HG03060 (cell line): ENCODE data around the gene PDS5B.
"Not testable (repeated sequence)": the region's sequence is repeated elsewhere in the genome, so short reads cannot be mapped to it uniquely, and the experiment has no call there.

Experiments used
- ATAC-seq: cut with Tn5 transposase; IDR thresholded peaks from one replicate; pipeline ENCODE4 v1.9.1; 2021; ENCODE audit warnings: low read depth, moderate number of reproducible peaks; ENCODE audit not compliant: unreplicated experiment

The PDS5B gene, protein sequence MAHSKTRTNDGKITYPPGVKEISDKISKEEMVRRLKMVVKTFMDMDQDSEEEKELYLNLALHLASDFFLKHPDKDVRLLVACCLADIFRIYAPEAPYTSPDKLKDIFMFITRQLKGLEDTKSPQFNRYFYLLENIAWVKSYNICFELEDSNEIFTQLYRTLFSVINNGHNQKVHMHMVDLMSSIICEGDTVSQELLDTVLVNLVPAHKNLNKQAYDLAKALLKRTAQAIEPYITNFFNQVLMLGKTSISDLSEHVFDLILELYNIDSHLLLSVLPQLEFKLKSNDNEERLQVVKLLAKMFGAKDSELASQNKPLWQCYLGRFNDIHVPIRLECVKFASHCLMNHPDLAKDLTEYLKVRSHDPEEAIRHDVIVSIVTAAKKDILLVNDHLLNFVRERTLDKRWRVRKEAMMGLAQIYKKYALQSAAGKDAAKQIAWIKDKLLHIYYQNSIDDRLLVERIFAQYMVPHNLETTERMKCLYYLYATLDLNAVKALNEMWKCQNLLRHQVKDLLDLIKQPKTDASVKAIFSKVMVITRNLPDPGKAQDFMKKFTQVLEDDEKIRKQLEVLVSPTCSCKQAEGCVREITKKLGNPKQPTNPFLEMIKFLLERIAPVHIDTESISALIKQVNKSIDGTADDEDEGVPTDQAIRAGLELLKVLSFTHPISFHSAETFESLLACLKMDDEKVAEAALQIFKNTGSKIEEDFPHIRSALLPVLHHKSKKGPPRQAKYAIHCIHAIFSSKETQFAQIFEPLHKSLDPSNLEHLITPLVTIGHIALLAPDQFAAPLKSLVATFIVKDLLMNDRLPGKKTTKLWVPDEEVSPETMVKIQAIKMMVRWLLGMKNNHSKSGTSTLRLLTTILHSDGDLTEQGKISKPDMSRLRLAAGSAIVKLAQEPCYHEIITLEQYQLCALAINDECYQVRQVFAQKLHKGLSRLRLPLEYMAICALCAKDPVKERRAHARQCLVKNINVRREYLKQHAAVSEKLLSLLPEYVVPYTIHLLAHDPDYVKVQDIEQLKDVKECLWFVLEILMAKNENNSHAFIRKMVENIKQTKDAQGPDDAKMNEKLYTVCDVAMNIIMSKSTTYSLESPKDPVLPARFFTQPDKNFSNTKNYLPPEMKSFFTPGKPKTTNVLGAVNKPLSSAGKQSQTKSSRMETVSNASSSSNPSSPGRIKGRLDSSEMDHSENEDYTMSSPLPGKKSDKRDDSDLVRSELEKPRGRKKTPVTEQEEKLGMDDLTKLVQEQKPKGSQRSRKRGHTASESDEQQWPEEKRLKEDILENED (N-terminal part only)

DNA sequence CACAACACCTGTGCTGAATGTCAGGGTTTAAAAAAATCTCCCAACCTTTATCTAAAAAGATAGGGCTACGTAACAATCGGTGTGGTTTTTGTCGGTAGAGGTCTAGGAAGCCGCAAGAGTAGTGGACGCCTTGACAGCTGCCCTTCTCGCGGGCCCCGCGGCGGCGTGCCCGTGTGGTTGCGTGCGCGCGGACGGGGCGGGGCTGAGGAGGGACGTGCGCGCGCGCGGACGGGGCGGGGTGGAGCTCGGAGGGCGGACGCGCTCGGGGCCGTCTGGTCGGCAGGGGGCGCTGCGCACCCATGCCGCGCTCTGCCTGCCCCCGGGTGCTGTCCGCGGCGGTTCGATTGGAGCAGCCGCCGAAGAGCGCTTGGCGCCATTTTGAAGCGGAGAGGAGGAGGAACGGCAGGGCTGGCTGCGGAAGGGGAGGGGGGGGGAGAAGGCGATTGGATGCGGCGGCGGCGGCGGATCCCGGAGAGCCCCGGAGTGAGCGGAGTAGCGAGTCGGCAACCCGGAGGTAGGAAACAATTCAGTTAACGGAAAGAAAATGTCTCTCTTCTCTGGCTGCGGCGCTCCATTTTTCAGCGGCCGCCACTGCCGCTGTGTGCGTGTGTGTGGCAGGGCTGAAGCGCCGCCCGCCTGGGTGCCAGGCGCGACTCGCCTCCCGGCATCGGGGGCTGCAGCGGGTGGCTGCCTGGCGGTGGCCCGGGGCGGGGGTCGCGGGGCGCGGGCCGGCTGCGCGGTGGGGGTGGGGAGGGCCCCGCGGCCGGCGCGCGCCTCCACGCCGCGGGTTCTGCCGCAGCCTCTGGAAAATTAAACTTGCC is at the start of gene PDS5B:
PDS5B (plus strand) TSS at position 373 of the 821 bp plus-strand sequence. CDS start 62,321 bp downstream, outside the sequence.
- peak; percentile 53 for ATAC-seq

DNA sequence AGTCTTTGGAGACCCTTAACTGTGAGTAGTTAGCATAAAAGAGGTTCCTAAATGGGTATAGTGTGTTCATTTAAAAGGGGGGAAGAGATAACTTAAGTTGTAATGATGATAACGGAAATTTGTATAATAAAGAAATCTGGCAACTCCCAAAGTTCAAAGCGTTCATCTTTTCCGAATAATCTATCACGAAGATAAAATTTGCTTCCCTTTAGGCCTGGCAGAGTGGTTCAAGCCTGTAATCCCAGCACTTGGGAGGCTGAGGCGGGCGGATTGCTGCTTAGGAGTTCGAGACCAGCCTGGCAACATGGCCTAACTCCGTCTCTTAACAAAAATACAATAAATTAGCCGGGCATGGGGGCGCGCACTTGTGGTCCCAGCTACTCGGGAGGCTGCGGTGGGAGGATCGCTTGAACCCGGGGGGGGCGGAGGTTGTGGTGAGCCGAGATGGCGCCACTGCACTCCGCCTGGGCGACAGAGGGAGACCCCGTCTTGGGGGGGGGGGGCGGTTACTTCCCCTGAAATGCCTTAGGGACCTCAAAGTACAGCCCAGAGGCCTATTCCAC is 48.6 kb upstream of the PDS5B start:
- no peak for ATAC-seq

DNA sequence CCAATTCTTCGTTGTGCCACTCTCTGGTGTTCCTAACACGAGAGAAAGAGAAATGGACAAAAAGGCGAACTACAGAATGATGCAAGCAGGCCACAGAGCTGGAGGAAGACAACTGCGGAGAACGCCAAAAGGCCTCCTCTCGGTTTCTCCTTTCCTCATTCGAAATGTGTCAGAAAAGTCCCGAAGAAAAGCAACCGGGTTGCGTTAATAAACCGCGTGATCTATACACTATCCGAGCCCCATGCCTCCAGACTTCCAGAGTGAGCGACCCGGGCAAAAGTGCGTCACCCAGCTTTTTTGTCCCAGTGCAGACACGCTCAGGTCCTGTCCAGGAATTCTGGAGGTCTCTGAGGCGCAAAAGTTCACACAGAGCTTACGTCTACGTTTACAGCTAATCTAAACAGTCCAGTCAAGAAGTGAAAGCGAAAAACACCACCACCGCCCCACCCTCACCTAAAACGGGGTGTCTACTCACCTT is 48.1 kb upstream of the PDS5B start:
- ATAC-seq, result peak; percentile 54

DNA sequence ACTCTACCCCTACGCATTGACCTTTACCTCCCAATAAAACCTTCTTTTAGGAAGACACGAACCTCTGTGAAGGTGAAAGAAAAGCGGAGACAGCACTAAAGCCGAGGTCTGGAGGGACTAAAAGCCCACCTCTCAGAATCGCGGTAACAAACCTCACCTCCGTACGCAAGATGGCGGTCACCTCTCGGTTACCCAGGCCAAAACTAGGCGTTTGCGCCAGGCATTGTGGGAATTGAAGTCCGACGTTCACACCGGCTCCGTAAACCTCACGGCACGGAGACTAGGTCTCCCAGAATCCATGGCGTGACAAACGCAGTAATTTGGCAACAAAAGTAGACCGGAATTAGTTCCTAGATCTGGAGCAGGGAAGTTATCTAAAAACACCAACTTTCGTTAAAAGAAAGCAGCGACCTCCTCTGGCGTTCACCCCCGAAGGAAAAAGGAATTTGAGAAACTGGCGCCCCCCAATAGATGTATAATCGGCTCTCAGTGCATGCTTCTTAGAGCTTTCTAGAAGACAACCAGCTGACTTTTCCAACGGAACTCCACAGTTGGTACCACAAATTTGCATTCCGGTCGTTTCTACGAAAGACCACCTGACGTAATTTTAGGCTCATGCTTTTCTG is 47.5 kb upstream of the PDS5B start, which contains the start of gene N4BP2L2:
N4BP2L2 (minus strand) TSS at position 175 of the 626 bp plus-strand sequence. CDS start 1,768 bp downstream, outside the sequence.
- ATAC-seq, result peak; percentile 96

DNA sequence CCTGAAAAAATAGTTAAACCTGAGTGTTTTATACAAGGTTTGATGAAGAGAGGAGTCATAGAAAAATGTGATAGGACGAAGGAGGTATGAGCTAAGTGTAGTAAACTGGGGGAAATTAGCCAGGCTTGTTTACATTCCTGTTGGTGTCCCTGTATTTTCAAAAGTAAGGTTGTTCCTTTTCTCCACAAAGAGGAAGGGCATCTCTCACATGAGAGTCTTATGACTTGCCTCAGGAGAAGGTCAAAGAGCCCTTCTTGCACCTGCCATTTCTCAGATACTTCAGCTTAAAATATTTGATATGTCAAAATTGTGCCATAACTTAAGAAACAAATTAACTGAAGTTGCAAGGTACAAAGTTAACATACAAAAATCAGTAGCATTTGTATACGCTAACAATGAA is 44.0 kb upstream of the PDS5B start:
- ATAC-seq, result no peak

DNA sequence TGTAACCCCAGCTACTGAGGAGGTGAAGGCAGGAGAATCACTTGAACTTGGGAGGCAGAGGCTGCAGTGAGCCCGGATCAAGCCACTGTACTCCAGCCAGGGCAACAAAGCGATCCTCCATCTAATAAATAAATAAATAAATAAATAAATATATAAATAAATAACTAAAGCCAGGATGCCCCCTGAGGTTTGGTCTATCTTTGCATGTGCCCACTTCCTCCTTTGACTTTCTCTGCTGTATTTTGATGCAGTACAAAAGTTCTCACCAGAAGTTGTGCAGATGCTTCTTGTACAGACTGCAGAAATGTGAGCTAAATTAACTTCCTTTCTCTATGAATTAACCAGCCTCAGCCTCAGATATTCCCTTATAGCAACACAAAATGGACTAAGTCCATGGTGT is 41.2 kb upstream of the PDS5B start:
- no peak for ATAC-seq

DNA sequence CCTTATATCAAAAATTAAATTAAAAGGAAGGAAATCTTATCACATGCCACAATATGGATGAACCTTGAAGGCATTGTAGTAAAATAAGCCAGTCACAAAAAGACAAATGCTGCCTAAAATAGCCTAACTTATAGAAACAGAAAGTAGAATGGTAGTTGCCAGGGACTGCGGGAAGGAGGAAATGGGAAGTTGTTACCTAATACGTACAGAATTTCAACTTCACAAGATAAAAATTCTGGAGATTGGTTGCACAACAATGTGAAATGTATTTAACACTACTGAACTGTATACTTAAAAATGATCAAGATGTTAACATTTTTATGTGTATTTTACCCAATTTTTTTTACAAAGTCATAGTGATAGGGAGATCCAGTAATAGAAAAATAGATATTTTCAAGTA is 37.4 kb upstream of the PDS5B start:
- ATAC-seq, result no peak

DNA sequence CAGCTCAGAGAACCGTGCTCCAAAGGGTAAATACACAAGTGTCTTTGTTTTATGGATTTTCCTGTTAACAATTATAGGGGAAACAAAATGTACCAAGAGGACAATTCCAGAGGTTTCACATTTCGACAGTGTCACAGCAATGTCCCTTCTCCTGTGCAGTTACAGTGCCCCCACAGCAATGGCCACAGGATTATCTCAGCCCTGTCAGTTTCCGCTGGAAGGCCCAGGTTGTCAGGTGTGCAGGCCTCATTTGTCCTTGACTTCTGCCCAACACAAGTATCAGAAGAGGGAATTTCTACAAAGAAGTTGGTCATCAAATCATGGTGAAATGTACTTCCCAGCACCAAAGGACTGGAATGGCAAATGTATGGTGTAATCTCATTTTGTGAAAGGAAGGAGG is 36.5 kb upstream of the PDS5B start:
- ATAC-seq, result no peak

DNA sequence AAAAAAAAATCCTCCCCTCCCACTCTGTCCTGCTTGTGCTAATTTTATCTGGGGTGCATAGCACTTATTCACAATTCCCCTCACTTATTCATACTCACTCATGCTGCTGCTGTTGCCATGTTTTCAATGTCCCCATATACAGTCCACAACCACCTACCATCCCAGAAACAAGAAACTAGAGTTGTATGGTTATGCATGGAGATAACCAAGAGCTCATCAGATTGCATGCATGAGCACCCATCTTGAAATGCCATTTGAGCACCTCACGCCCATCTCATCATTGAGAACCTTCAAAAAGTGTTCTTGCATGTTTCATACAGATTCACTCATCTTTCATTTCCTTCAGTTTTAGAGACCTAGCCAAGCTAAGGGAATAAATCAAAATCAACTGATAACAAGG is 32.5 kb upstream of the PDS5B start:
- no peak for ATAC-seq

DNA sequence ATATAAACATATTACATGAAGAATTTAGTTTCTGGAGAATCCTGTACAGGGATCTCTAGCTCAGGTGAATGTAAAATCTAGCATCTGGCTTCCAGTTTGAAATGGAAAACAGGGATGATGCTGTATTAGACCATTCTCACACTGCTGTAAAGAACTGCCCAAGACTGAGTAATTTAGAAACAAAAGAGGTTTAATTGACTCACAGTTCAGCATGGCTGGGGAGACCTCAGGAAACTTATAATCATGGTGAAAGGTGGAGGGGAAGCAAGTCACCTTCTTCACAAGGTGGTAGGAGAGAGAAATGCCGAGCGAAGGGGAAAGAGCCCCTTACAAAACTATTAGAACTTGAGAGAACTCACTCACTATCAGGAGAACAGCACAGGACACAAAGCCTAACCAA is 30.6 kb upstream of the PDS5B start:
- ATAC-seq, result no peak

DNA sequence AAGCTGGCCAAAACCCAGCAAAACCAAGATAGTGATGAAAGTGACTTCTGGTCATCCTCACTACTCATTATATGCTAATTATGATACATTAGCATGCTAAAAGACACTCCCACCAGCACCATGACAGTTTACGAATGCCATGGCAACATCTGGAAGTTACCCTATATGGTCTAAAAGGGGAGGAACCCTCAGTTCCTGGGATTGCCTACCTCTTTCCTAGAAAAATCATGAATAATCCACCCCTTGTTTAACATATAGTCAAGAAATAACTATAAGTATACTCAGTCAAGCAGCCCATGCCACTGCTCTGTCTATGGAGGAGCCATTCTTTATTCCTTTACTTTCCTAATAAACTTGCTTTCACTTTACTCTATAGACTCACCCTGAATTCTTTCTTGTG is 25.4 kb upstream of the PDS5B start:
- ATAC-seq, result not testable (repeated sequence)

DNA sequence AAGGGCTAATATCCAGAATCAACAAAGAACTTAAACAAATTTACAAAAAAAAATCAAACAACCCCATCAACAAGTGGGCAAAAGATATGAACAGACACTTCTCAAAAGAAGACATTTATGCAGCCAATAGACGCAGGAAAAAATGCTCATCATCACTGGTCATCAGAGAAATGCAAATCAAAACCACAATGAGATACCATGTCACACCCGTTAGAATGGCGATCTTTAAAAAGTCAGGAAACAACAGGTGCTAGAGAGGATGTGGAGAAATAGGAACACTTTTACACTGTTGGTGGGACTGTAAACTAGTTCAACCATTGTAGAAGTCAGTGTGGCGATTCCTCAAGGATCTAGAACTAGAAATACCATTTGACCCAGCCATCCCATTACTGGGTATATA is 10.6 kb upstream of the PDS5B start:
- ATAC-seq, result not testable (repeated sequence)

DNA sequence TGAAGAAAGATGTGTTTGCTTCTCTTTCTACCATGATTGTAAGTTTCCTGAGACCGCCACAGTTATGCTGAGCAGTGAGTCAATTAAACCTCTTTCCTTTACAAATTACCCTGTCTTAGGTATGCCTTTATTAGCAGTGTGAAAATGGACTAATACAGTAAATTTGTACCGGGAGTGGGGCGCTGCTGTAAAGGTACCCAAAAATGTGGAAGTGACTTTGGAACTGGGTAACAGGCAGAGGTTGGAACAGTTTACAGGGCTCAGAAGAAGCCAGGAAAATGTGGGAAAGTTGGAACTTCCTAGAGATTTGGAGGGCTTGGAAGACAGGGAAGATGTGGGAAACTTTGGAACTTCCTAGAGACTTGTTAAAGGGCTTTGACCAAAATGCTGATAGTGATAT is 9.2 kb upstream of the PDS5B start:
- no peak for ATAC-seq

DNA sequence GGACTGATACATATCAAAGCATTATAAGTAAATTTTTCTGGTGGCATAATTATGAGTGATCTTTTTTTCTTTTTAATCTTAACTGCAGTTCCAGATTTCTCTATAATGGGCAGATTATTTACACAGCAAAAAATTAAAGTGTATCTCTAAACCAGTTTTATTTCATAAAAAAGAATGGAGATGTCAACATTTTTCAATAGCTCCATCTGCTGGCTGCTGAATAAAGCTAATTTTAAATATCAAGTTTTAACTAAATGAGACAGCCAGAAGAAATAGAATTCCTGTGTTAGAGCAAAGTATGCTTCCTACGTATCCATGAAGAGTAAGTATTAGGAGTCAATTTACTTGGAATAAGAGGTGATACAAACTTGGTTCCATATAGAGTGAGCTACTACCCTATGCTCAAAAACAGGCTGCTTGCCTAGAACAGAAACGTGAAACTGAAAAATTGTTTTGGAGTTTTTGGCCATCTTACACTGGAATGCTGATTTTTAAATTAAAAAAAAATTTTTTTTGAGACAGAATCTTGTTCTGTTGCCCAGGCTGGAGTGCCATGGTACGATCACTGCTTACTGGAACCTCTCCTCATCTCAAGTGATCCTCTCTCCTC is 5.0 kb upstream of the PDS5B start:
- no peak for ATAC-seq

DNA sequence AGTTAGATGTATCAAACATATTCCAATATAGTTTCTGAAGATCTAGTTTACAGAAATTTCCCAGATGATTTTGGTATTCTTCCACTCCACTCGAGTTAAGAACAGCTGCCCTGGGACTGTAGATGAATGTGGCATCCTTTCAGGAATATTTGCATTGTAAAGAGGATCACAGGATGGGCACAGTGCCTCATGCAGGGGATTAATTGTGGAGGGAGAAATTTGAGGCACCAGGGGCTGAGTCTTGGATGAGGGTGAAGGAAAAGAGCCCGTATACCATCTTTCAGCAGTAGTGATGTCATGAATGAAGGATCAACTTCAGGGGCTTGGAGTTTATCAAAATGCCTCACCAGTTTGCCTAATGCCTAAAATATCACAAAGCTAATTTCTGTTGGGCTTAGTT is 4.0 kb upstream of the PDS5B start:
- ATAC-seq, result no peak

DNA sequence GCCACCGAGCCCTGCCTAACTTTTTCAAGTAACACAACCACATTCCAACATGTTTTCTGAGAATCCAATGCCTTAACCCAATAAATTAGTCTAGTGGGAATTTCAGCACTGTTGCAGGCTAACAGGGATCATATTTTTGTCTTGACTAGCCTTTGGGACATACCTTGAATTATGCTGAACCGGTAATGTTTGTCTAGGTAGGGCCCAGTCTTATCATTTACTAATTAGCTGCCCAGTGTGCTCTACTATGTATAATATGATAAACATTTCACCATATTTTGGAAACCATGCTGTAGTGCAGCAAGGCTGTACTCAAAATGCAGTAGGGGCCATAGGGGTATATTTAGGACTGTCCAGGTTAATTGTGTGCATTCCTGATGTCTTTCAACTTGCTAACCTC is 3.3 kb upstream of the PDS5B start:
- ATAC-seq, result no peak

DNA sequence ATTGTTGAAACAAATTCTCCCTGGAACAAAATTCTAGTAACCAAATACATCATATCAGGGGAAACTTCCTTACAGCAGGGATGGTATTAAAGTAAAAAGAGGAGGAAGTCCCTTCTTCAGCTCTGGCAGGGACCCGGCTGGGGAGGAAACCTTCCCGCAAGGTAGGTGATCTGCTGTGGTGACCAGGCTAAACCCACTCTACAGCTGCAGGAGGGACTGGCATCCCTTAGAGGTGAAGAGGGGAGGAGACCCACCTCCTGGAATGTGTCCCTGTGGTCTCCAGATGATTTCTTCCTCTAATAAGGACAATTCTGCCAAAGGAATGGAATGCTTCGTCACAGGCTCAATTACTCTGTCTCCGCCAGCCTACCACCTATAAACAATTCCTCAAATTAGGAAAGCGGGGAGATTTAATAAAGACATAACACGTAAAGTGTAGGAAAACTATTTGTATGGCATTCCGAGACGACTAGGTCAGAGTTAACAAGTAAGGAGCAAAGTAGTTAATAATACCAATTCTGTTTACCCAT is 637 bp upstream of the PDS5B start:
- no peak for ATAC-seq
